HEK293 (cell line): Measurements from ENCODE around the gene CEBPA.

ENCODE experiments used
- CTCF ChIA-PET: fragments of 350-600 bp; formaldehyde crosslinking; extraction: SDS; loops from one replicate; lab custom pipeline; 2021; ENCODE audit warnings: antibody characterized with exemption; lab: Yijun Ruan, JAX
- POLR2A ChIA-PET: fragments of 300-600 bp; formaldehyde crosslinking; extraction: SDS; loops from one replicate; lab custom pipeline; 2020; ENCODE audit warnings: antibody characterized with exemption, inconsistent platforms; lab: Yijun Ruan, JAX
- H3K27ac ChIP-seq: fragments of 200-500 bp; sonication (Bioruptor generic); 2 replicates; pipeline ENCODE4 v1.5.1; 2014; ENCODE audit warnings: low read depth, low read length, control low read depth, inconsistent platforms; ENCODE audit errors: extremely low read depth
- H3K36me3 ChIP-seq, 2 experiments: fragments of 200-500 bp in 1 of 2; sonication (Bioruptor generic) in 1 of 2; 1 replicate in 1 of 2; 2 replicates in 1 of 2; pipeline ENCODE4 v1.5.1; 2014 to 2017; ENCODE audit warnings: inconsistent platforms in 2 of 2, low read length in 2 of 2; ENCODE audit not compliant: control insufficient read depth in 2 of 2, insufficient read depth in 1 of 2
- H3K4me1 ChIP-seq: fragments of 200-500 bp; sonication (Bioruptor generic); 2 replicates; pipeline ENCODE4 v1.5.1; 2014; ENCODE audit warnings: mild to moderate bottlenecking, low read length, inconsistent platforms; ENCODE audit not compliant: control insufficient read depth, insufficient read depth
- H3K4me3 ChIP-seq: 2 replicates; pipeline ENCODE4 v1.5.1; 2011; ENCODE audit warnings: low read depth, mild to moderate bottlenecking, control low read depth, low read length, moderate library complexity
- H3K9me3 ChIP-seq: fragments of 200-500 bp; sonication (Bioruptor generic); 2 replicates; pipeline ENCODE4 v1.5.1; 2014; ENCODE audit warnings: low read depth, low read length, inconsistent platforms; ENCODE audit not compliant: control insufficient read depth, insufficient read depth
- EGR2 ChIP-seq: fragments of 450-650 bp; formaldehyde crosslinking; IDR thresholded peaks from 2 replicates; pipeline ENCODE4 v1.5.1; 2016; ENCODE audit warnings: low read depth, missing biosample characterization, missing genetic modification characterization
- GFI1B ChIP-seq: fragments of 450-650 bp; formaldehyde crosslinking; IDR thresholded peaks from 2 replicates; pipeline ENCODE4 v1.5.1; 2016; ENCODE audit warnings: missing biosample characterization, missing genetic modification characterization
- INSM2 ChIP-seq: fragments of 450-650 bp; formaldehyde crosslinking; IDR thresholded peaks from 2 replicates; pipeline ENCODE4 v1.5.1; 2016; ENCODE audit warnings: missing biosample characterization, missing genetic modification characterization
- KLF16 ChIP-seq: fragments of 450-650 bp; formaldehyde crosslinking; IDR thresholded peaks from 2 replicates; pipeline ENCODE4 v1.5.1; 2017; ENCODE audit warnings: missing biosample characterization, missing genetic modification characterization
- KLF17 ChIP-seq: fragments of 450-650 bp; formaldehyde crosslinking; IDR thresholded peaks from 2 replicates; pipeline ENCODE4 v1.5.1; 2016; ENCODE audit warnings: missing biosample characterization, missing genetic modification characterization
- KLF9 ChIP-seq: fragments of 450-650 bp; formaldehyde crosslinking; IDR thresholded peaks from 2 replicates; pipeline ENCODE4 v1.5.1; 2016; ENCODE audit warnings: missing biosample characterization, missing genetic modification characterization, low read depth
- PATZ1 ChIP-seq: fragments of 450-650 bp; formaldehyde crosslinking; IDR thresholded peaks from 2 replicates; pipeline ENCODE4 v1.5.1; 2016; ENCODE audit warnings: missing biosample characterization, missing genetic modification characterization
- RBAK ChIP-seq: fragments of 450-650 bp; formaldehyde crosslinking; IDR thresholded peaks from 2 replicates; pipeline ENCODE4 v1.5.1; 2016; ENCODE audit warnings: missing biosample characterization, missing genetic modification characterization
- SALL2 ChIP-seq: fragments of 450-650 bp; formaldehyde crosslinking; IDR thresholded peaks from 2 replicates; pipeline ENCODE4 v1.5.0; 2017; ENCODE audit warnings: missing biosample characterization, mild to moderate bottlenecking, missing genetic modification characterization, borderline replicate concordance
- TCF7L2 ChIP-seq: IDR thresholded peaks from 2 replicates; pipeline ENCODE4 v1.6.1; 2011; ENCODE audit warnings: low read depth, mild to moderate bottlenecking, inconsistent platforms, low read length, moderate library complexity, borderline replicate concordance
- ZBTB10 ChIP-seq: fragments of 450-650 bp; formaldehyde crosslinking; IDR thresholded peaks from 2 replicates; pipeline ENCODE4 v1.5.1; 2016; ENCODE audit warnings: missing biosample characterization, missing genetic modification characterization
- ZFHX2 ChIP-seq: fragments of 450-650 bp; formaldehyde crosslinking; conservative IDR thresholded peaks from 2 replicates; pipeline ENCODE4 v1.5.1; 2016; ENCODE audit warnings: missing biosample characterization, missing genetic modification characterization
- ZIC2 ChIP-seq: fragments of 450-650 bp; formaldehyde crosslinking; IDR thresholded peaks from 2 replicates; pipeline ENCODE4 v1.5.1; 2016; ENCODE audit warnings: missing biosample characterization, missing genetic modification characterization
- ZNF133 ChIP-seq: fragments of 450-650 bp; formaldehyde crosslinking; IDR thresholded peaks from 2 replicates; pipeline ENCODE4 v1.5.1; 2016; ENCODE audit warnings: missing biosample characterization, missing genetic modification characterization
- ZNF341 ChIP-seq: fragments of 450-650 bp; formaldehyde crosslinking; IDR thresholded peaks from 2 replicates; pipeline ENCODE4; 2016; ENCODE audit warnings: low read depth, missing biosample characterization, missing genetic modification characterization
- ZNF426 ChIP-seq: fragments of 450-650 bp; formaldehyde crosslinking; IDR thresholded peaks from 2 replicates; pipeline ENCODE4 v1.5.1; 2017; ENCODE audit warnings: missing biosample characterization, missing genetic modification characterization, mild to moderate bottlenecking, inconsistent platforms, moderate library complexity
- ZNF449 ChIP-seq: fragments of 450-650 bp; formaldehyde crosslinking; IDR thresholded peaks from 2 replicates; pipeline ENCODE4 v1.5.1; 2017; ENCODE audit warnings: missing biosample characterization, mild to moderate bottlenecking, missing genetic modification characterization, moderate library complexity
- ZNF48 ChIP-seq: fragments of 450-650 bp; formaldehyde crosslinking; IDR thresholded peaks from 2 replicates; pipeline ENCODE4 v1.5.1; 2016; ENCODE audit warnings: missing biosample characterization, missing genetic modification characterization
- ZNF521 ChIP-seq: fragments of 450-650 bp; formaldehyde crosslinking; IDR thresholded peaks from 2 replicates; pipeline ENCODE4 v1.5.1; 2017; ENCODE audit warnings: missing biosample characterization, mild to moderate bottlenecking, missing genetic modification characterization
- ZNF561 ChIP-seq: fragments of 450-650 bp; IDR thresholded peaks from 2 replicates; pipeline ENCODE4 v1.5.1; 2018; ENCODE audit warnings: missing biosample characterization, missing genetic modification characterization, borderline replicate concordance
- ZNF621 ChIP-seq: fragments of 450-650 bp; formaldehyde crosslinking; IDR thresholded peaks from 2 replicates; pipeline ENCODE4 v1.5.1; 2017; ENCODE audit warnings: missing biosample characterization, missing genetic modification characterization
- ZNF677 ChIP-seq: fragments of 450-650 bp; IDR thresholded peaks from 2 replicates; pipeline ENCODE4 v1.5.0; 2018; ENCODE audit warnings: missing biosample characterization, mild to moderate bottlenecking, missing genetic modification characterization, moderate library complexity
- ZNF704 ChIP-seq: fragments of 450-650 bp; formaldehyde crosslinking; IDR thresholded peaks from 2 replicates; pipeline ENCODE4 v1.5.1; 2016; ENCODE audit warnings: missing biosample characterization, missing genetic modification characterization
- ZNF747 ChIP-seq: fragments of 450-650 bp; formaldehyde crosslinking; IDR thresholded peaks from 2 replicates; pipeline ENCODE4 v1.5.1; 2016; ENCODE audit warnings: missing biosample characterization, missing genetic modification characterization
- ZNF791 ChIP-seq: fragments of 450-650 bp; formaldehyde crosslinking; IDR thresholded peaks from 2 replicates; pipeline ENCODE4 v1.5.1; 2016; ENCODE audit warnings: missing biosample characterization, missing genetic modification characterization
- ZNF843 ChIP-seq: fragments of 450-650 bp; formaldehyde crosslinking; IDR thresholded peaks from 2 replicates; pipeline ENCODE4 v1.5.1; 2016; ENCODE audit warnings: missing biosample characterization, missing genetic modification characterization

The CEBPA gene

GRCh38 chr19:33299051-33299688 lies 3.2 kb downstream of the CEBPA start (continued):
- TF ChIP-seq ZBTB10 (tag by site-specific recombination), result no peak
- TF ChIP-seq ZNF521 (tag by site-specific recombination), result 0 out of 2 replicates have a peak, but pooled peaks have one; percentile 43
- no peak for TF ChIP-seq ZNF48 (tag by site-specific recombination)
- TF ChIP-seq ZNF747, result no peak
- TF ChIP-seq INSM2 (tag by site-specific recombination), result no peak
- 0 out of 2 replicates have a peak, but pooled peaks have one; percentile 54 for TF ChIP-seq SALL2 (tag by site-specific recombination)
- TF ChIP-seq KLF16 (tag by site-specific recombination), result no peak
- no peak for TF ChIP-seq RBAK (tag by site-specific recombination)
- TF ChIP-seq TCF7L2, result no peak
- TF ChIP-seq KLF17 (tag by site-specific recombination), result 0 out of 2 replicates have a peak, but pooled peaks have one; percentile 29
- TF ChIP-seq ZNF791 (tag by site-specific recombination), result no peak
- TF ChIP-seq ZNF341, result 0 out of 2 replicates have a peak, but pooled peaks have one; percentile 24

GRCh38 chr19:33298146-33298911 lies 4.0 kb downstream of the CEBPA start:
- H3K9me3 ChIP-seq, result no peaks in the 10 kb centered on the region
- ChIA-PET CTCF (interaction anchor here (1.1 to 5.4 kb wide), 3 partner anchors 59 to 100 kb away, joined by 10 to 28 read pairs (median 10); no protein-coding TSS in a partner anchor), POLR2A (interaction anchor here (1.5 to 1.6 kb wide), 2 partner anchors 14 to 78 kb away, joined by 4 read pairs; no protein-coding TSS in a partner anchor)
- H3K27ac ChIP-seq, result peak overlapping the region; percentile 8; the same call in 1 of the 2 replicates
- H3K4me1 ChIP-seq, result peaks cover 55% of the 10 kb centered on the region
- no peaks in the 10 kb centered on the region for H3K36me3 ChIP-seq
- H3K4me3 ChIP-seq, result no peak overlapping the region
- TF ChIP-seq ZIC2 (tag by site-specific recombination) (peak; percentile 91), ZNF133 (tag by site-specific recombination) (no peak), ZNF426 (tag by site-specific recombination) (no peak), ZNF677 (tag by site-specific recombination) (no peak), GFI1B (tag by site-specific recombination) (no peak), ZNF843 (tag by site-specific recombination) (no peak), EGR2 (tag by site-specific recombination) (peak; percentile 85), ZNF449 (tag by site-specific recombination) (peak; percentile 100), PATZ1 (tag by site-specific recombination) (peak; percentile 34), ZNF621 (tag by site-specific recombination) (no peak), KLF9 (tag by site-specific recombination) (no peak), ZFHX2 (peak; percentile 89), ZNF704 (no peak), ZNF561 (tag by site-specific recombination) (no peak)
